K562 (cell line): ENCODE results near the gene HOXB1. TPM values are rescaled to one million over a fixed set of nuclear protein-coding genes. Genes with fewer than 3 reads are reported as not detected.

Source experiments
- CBFA2T2 ChIP-seq: fragments of 450-650 bp; conservative IDR thresholded peaks from 2 replicates; pipeline ENCODE4 v1.6.1; 2017; ENCODE audit warnings: mild to moderate bottlenecking
- MEF2D ChIP-seq: conservative IDR thresholded peaks from 2 replicates; pipeline ENCODE4 v1.6.1; 2016; ENCODE audit warnings: low read depth, missing genetic modification characterization, missing compliant biosample characterization
- MTA2 ChIP-seq: fragments of 450-650 bp; IDR thresholded peaks from 2 replicates; pipeline ENCODE4 v1.6.1; 2016; ENCODE audit warnings: low read depth
- NFXL1 ChIP-seq: fragments of 450-650 bp; formaldehyde crosslinking; IDR thresholded peaks from 2 replicates; pipeline ENCODE4 v1.4.0; 2021; ENCODE audit warnings: mild to moderate bottlenecking
- PHB2 ChIP-seq: fragments of 450-650 bp; IDR thresholded peaks from 2 replicates; pipeline ENCODE4 v1.6.1; 2017; ENCODE audit warnings: low read depth
- SIX5 ChIP-seq, 2 experiments: IDR thresholded peaks; 2 replicates each; pipeline ENCODE4 v1.6.1; 2011; ENCODE audit warnings: low read length in 2 of 2, borderline replicate concordance in 1 of 2, low read depth in 1 of 2, mild to moderate bottlenecking in 1 of 2, moderate library complexity in 1 of 2; ENCODE audit not compliant: insufficient read depth in 1 of 2
- SMAD1 ChIP-seq: fragments of 150-350 bp; IDR thresholded peaks from 2 replicates; pipeline ENCODE4 v1.6.1; 2014; ENCODE audit warnings: low read length, low read depth; ENCODE audit not compliant: partially characterized antibody
- SMAD2 ChIP-seq: fragments of 150-350 bp; IDR thresholded peaks from 2 replicates; pipeline ENCODE4 v1.6.1; 2014; ENCODE audit warnings: low read depth, mild to moderate bottlenecking, low read length
- STAT5B ChIP-seq: fragments of 250-450 bp; sonication (Bioruptor Pico); IDR thresholded peaks from 2 replicates; pipeline ENCODE4 v1.8.0; 2021; ENCODE audit warnings: mild to moderate bottlenecking, inconsistent platforms
- TCF7 ChIP-seq: sonication (generic); IDR thresholded peaks from 2 replicates; pipeline ENCODE4 v1.6.1; 2016; ENCODE audit warnings: antibody characterized with exemption, borderline replicate concordance
- ZBED1 ChIP-seq: IDR thresholded peaks from 2 replicates; pipeline ENCODE4 v1.6.1; 2014
- ZNF3 ChIP-seq: fragments of 250-450 bp; sonication (Bioruptor Pico); IDR thresholded peaks from 2 replicates; pipeline ENCODE4 v1.5.0; 2021; ENCODE audit warnings: mild to moderate bottlenecking, moderate library complexity
- ZNF347 ChIP-seq: fragments of 450-650 bp; formaldehyde crosslinking; IDR thresholded peaks from 2 replicates; pipeline ENCODE4 v1.4.0; 2020; ENCODE audit warnings: low read depth, mild to moderate bottlenecking, moderate library complexity
- polyA plus RNA-seq, 8 experiments: library from polyadenylated mRNA; depleted of rRNA in 4 of 8; stranded (reverse) in 5 of 8; unstranded in 3 of 8; fragments of >200 nt; fragmentation: Nextera tagmentation in 2 of 8; fragmentation: Illumina TruSeq in 1 of 8; extraction: Ambion mirVana in 2 of 8; extraction: Trizol in 1 of 8; gene quantifications; 2 replicates each; pipeline versions ENCODE4 v1.2.1 to v1.2.3, GENCODE V29; 2011 to 2014; ENCODE audit warnings: inconsistent platforms in 1 of 8, missing spikeins in 1 of 8
- total RNA-seq, 7 experiments: library from RNA; depleted of rRNA in 6 of 7; stranded (reverse); fragments of >200 nt in 6 of 7; fragmentation: Illumina TruSeq in 2 of 7; extraction: Trizol in 2 of 7; gene quantifications; 2 replicates each; pipeline versions ENCODE4 v1.2.1 to v1.2.3, GENCODE V29; 2011 to 2021; ENCODE audit warnings: low replicate concordance in 1 of 7
- TF ChIP-seq, protein P1 (sequence below): fragments of 200-600 bp; sonication (generic); IDR thresholded peaks from one replicate; pipeline ENCODE4 v1.6.1; 2012; ENCODE audit warnings: mild to moderate bottlenecking, low read depth, low read length, inconsistent platforms
- TF ChIP-seq, protein P2 (sequence below): fragments of 450-650 bp; IDR thresholded peaks from one replicate; pipeline ENCODE4 v1.6.1; 2018; ENCODE audit warnings: mild to moderate bottlenecking, moderate library complexity; ENCODE audit not compliant: partially characterized antibody
- TF ChIP-seq, protein P3 (sequence below): fragments of 450-650 bp; IDR thresholded peaks from 2 replicates; pipeline ENCODE4 v1.6.1; 2017; ENCODE audit warnings: mild to moderate bottlenecking, moderate library complexity

HOXB1 gene
- total and polyA plus RNA-seq, 9 of the 15 experiments (the other 6 are each of a cell fraction or from before 2014, with no cell fraction given): 0.04 TPM; not detected in 8

DNA sequence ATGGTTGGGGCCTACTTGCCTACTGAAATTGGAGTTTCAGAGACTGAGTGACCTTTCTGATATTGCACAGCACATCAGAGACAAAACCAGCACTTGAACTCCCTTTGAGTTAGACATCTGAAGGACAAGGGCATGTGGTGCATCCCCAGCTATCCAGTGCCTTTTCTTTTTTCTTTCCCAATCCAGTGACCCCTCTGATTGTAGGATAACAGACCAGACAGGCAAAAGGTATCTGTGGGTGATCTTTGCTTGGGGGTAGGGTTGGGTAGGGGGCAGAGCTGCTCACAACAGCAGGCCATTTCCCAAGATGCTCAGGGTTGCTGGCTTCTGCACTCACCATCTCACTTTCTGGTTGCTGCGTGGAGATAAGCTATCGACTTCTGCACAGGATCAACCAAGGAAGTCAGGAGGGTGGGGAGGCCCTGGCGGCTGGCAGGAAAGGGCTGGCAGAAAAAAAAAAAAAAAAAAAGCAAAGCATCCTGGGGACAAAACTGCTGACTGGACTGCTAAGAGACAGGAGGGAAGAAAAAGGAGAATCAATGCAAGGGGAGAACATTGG lies 42.2 kb downstream of the HOXB1 start (continued):
- TF ChIP-seq, protein P1, sequence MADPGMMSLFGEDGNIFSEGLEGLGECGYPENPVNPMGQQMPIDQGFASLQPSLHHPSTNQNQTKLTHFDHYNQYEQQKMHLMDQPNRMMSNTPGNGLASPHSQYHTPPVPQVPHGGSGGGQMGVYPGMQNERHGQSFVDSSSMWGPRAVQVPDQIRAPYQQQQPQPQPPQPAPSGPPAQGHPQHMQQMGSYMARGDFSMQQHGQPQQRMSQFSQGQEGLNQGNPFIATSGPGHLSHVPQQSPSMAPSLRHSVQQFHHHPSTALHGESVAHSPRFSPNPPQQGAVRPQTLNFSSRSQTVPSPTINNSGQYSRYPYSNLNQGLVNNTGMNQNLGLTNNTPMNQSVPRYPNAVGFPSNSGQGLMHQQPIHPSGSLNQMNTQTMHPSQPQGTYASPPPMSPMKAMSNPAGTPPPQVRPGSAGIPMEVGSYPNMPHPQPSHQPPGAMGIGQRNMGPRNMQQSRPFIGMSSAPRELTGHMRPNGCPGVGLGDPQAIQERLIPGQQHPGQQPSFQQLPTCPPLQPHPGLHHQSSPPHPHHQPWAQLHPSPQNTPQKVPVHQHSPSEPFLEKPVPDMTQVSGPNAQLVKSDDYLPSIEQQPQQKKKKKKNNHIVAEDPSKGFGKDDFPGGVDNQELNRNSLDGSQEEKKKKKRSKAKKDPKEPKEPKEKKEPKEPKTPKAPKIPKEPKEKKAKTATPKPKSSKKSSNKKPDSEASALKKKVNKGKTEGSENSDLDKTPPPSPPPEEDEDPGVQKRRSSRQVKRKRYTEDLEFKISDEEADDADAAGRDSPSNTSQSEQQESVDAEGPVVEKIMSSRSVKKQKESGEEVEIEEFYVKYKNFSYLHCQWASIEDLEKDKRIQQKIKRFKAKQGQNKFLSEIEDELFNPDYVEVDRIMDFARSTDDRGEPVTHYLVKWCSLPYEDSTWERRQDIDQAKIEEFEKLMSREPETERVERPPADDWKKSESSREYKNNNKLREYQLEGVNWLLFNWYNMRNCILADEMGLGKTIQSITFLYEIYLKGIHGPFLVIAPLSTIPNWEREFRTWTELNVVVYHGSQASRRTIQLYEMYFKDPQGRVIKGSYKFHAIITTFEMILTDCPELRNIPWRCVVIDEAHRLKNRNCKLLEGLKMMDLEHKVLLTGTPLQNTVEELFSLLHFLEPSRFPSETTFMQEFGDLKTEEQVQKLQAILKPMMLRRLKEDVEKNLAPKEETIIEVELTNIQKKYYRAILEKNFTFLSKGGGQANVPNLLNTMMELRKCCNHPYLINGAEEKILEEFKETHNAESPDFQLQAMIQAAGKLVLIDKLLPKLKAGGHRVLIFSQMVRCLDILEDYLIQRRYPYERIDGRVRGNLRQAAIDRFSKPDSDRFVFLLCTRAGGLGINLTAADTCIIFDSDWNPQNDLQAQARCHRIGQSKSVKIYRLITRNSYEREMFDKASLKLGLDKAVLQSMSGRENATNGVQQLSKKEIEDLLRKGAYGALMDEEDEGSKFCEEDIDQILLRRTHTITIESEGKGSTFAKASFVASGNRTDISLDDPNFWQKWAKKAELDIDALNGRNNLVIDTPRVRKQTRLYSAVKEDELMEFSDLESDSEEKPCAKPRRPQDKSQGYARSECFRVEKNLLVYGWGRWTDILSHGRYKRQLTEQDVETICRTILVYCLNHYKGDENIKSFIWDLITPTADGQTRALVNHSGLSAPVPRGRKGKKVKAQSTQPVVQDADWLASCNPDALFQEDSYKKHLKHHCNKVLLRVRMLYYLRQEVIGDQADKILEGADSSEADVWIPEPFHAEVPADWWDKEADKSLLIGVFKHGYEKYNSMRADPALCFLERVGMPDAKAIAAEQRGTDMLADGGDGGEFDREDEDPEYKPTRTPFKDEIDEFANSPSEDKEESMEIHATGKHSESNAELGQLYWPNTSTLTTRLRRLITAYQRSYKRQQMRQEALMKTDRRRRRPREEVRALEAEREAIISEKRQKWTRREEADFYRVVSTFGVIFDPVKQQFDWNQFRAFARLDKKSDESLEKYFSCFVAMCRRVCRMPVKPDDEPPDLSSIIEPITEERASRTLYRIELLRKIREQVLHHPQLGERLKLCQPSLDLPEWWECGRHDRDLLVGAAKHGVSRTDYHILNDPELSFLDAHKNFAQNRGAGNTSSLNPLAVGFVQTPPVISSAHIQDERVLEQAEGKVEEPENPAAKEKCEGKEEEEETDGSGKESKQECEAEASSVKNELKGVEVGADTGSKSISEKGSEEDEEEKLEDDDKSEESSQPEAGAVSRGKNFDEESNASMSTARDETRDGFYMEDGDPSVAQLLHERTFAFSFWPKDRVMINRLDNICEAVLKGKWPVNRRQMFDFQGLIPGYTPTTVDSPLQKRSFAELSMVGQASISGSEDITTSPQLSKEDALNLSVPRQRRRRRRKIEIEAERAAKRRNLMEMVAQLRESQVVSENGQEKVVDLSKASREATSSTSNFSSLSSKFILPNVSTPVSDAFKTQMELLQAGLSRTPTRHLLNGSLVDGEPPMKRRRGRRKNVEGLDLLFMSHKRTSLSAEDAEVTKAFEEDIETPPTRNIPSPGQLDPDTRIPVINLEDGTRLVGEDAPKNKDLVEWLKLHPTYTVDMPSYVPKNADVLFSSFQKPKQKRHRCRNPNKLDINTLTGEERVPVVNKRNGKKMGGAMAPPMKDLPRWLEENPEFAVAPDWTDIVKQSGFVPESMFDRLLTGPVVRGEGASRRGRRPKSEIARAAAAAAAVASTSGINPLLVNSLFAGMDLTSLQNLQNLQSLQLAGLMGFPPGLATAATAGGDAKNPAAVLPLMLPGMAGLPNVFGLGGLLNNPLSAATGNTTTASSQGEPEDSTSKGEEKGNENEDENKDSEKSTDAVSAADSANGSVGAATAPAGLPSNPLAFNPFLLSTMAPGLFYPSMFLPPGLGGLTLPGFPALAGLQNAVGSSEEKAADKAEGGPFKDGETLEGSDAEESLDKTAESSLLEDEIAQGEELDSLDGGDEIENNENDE: no peak
- TF ChIP-seq SIX5 (IDR thresholded peaks at IDR 0.05; ENCODE audit: borderline replicate concordance in 1 of 2, insufficient read depth in 1 of 2, low read depth in 1 of 2, low read length in 2 of 2) (no peak), ZNF347 (CRISPR knock-in tag) (no peak), ZNF3 (CRISPR knock-in tag) (no peak), MEF2D (no peak), ZBED1 (no peak), SMAD2 (no peak), TCF7 (no peak), PHB2 (peak; percentile 78), MTA2 (peak; percentile 84), NFXL1 (no peak), STAT5B (no peak), SMAD1 (no peak), CBFA2T2 (peak; percentile 89)
- TF ChIP-seq, protein P2, sequence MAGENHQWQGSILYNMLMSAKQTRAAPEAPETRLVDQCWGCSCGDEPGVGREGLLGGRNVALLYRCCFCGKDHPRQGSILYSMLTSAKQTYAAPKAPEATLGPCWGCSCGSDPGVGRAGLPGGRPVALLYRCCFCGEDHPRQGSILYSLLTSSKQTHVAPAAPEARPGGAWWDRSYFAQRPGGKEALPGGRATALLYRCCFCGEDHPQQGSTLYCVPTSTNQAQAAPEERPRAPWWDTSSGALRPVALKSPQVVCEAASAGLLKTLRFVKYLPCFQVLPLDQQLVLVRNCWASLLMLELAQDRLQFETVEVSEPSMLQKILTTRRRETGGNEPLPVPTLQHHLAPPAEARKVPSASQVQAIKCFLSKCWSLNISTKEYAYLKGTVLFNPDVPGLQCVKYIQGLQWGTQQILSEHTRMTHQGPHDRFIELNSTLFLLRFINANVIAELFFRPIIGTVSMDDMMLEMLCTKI: no peak
- TF ChIP-seq, protein P3, sequence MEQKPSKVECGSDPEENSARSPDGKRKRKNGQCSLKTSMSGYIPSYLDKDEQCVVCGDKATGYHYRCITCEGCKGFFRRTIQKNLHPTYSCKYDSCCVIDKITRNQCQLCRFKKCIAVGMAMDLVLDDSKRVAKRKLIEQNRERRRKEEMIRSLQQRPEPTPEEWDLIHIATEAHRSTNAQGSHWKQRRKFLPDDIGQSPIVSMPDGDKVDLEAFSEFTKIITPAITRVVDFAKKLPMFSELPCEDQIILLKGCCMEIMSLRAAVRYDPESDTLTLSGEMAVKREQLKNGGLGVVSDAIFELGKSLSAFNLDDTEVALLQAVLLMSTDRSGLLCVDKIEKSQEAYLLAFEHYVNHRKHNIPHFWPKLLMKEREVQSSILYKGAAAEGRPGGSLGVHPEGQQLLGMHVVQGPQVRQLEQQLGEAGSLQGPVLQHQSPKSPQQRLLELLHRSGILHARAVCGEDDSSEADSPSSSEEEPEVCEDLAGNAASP: no peak
